ENCODE results near the gene CFAP299. TPM values are rescaled to one million over a fixed set of nuclear protein-coding genes. Genes with fewer than 3 reads are reported as not detected.
A peak's percentile ranks its signal among the peaks of the same experiment; 100 is the strongest.

The CFAP299 gene
- total and polyA plus RNA-seq, 2 experiments from 2014 or later: 0.24 to 1.4 TPM

DNA sequence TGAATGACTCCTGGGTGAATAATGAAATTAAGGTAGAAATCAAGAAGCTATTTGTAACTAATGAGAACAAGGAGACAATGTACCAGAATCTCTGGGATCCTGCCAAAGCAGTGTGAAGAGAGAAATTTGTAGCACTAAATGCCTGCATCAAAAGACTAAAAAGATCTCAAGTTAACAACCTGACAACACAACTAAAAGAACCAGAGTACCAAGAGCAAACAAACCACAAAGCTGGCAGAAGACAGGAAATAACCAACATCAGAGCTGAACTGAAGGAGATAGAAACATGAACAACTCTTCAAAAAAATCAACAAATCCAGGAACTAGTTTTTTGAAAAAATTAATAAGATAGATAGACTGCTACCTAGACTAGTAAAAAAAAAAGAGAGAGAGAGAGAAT, 8.4 kb downstream of the CFAP299 start:
- Histone ChIP-seq H3K4me1 (ENCODE audit: low read depth) (peaks cover 8% of the 10 kb centered on the region), H3K27me3 (no peaks in the 10 kb centered on the region), H3K36me3 (no peaks in the 10 kb centered on the region), H3K4me3 (no peak overlapping the region), H3K9me3 (ENCODE audit: low read depth) (no peaks in the 10 kb centered on the region), H3K27ac (no peak overlapping the region)
- TF ChIP-seq, protein P1, sequence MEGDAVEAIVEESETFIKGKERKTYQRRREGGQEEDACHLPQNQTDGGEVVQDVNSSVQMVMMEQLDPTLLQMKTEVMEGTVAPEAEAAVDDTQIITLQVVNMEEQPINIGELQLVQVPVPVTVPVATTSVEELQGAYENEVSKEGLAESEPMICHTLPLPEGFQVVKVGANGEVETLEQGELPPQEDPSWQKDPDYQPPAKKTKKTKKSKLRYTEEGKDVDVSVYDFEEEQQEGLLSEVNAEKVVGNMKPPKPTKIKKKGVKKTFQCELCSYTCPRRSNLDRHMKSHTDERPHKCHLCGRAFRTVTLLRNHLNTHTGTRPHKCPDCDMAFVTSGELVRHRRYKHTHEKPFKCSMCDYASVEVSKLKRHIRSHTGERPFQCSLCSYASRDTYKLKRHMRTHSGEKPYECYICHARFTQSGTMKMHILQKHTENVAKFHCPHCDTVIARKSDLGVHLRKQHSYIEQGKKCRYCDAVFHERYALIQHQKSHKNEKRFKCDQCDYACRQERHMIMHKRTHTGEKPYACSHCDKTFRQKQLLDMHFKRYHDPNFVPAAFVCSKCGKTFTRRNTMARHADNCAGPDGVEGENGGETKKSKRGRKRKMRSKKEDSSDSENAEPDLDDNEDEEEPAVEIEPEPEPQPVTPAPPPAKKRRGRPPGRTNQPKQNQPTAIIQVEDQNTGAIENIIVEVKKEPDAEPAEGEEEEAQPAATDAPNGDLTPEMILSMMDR (IDR thresholded peaks at IDR 0.05; ENCODE audit: low read depth, low read length): no peak
- no peak for DNase-seq (ENCODE audit: low read depth in 1 of 2, low spot score in 1 of 2)

DNA sequence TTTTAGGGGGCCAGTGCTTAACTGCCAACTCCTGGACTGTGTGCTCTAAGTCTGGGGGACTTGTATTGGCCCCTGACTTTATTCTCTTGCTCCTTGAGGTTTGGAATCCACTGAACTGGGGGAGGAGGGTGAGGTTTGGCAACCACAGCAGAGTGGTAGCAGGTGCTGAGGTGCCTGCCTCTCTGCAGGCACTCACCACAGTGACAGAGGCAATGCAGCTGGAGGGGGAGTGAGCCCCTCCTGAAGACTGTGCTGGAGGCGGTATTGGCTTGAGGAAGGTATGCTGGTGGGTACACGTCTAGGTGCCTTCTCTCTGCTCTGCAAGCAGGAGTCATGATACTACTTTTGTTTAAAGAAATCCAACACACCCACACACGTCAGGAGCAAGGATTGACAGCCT, 24.6 kb downstream of the CFAP299 start:
- no peaks in the 10 kb centered on the region for H3K4me1 ChIP-seq (ENCODE audit: low read depth)
- TF ChIP-seq, protein P1 (IDR thresholded peaks at IDR 0.05; ENCODE audit: low read depth, low read length): no peak
- peaks cover 29% of the 10 kb centered on the region for H3K27me3 ChIP-seq
- no peaks in the 10 kb centered on the region for H3K36me3 ChIP-seq
- DNase-seq (ENCODE audit: low read depth in 1 of 2, low spot score in 1 of 2): no peak
- H3K9me3 ChIP-seq (ENCODE audit: low read depth): no peaks in the 10 kb centered on the region
- no peak overlapping the region for H3K4me3 ChIP-seq
- H3K27ac ChIP-seq: no peak overlapping the region

GRCh38 chr4:80360900-80361299, 25.4 kb downstream of the CFAP299 start:
- no peak overlapping the region for H3K4me3 ChIP-seq
- no peaks in the 10 kb centered on the region for H3K36me3 ChIP-seq
- TF ChIP-seq, protein P1 (IDR thresholded peaks at IDR 0.05; ENCODE audit: low read depth, low read length): no peak
- no peaks in the 10 kb centered on the region for H3K9me3 ChIP-seq (ENCODE audit: low read depth)
- no peak for DNase-seq (ENCODE audit: low read depth in 1 of 2, low spot score in 1 of 2)
- no peaks in the 10 kb centered on the region for H3K4me1 ChIP-seq (ENCODE audit: low read depth)
- peaks cover 29% of the 10 kb centered on the region for H3K27me3 ChIP-seq
- H3K27ac ChIP-seq: no peak overlapping the region

GRCh38 chr4:80361329-80361900, 25.9 kb downstream of the CFAP299 start:
- TF ChIP-seq, protein P1 (IDR thresholded peaks at IDR 0.05; ENCODE audit: low read depth, low read length): peak; percentile 29
- H3K9me3 ChIP-seq (ENCODE audit: low read depth): no peaks in the 10 kb centered on the region
- no peaks in the 10 kb centered on the region for H3K36me3 ChIP-seq
- H3K4me3 ChIP-seq: no peak overlapping the region
- H3K27me3 ChIP-seq: peaks cover 27% of the 10 kb centered on the region
- no peak overlapping the region for H3K27ac ChIP-seq
- no peaks in the 10 kb centered on the region for H3K4me1 ChIP-seq (ENCODE audit: low read depth)
- peak; percentile 17 to 40 for DNase-seq (ENCODE audit: low read depth in 1 of 2, low spot score in 1 of 2)

DNA sequence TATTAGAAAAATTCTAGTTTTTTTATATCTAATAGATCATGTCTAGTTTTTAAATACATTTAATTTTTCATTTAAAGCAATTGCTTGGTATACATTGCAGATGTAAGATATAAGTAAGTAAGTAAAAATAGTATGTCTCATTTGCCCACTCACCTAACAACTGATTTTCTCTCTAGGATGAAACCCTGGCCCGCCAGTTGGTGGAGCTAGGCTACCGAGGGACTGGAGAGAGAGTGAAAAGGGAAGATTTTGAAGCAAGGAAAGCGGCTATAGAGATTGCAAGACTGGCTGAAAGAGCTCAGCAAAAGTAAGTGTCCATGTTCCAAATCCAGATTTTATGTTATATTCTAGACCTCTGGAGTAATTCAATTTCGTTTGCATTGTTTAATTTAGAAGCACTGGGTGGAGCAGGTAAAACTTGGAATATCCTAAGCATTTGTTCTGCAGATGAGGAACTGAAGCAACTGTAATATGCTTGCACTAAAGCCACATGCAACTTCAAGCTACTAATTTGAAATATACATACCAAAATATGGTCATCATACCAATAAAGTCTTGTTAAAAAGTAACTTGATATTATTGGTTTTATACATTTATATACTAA, 27.1 kb downstream of the CFAP299 start:
- peaks cover 16% of the 10 kb centered on the region for H3K27me3 ChIP-seq
- no peak overlapping the region for H3K4me3 ChIP-seq
- H3K9me3 ChIP-seq (ENCODE audit: low read depth): no peaks in the 10 kb centered on the region
- TF ChIP-seq, protein P1 (IDR thresholded peaks at IDR 0.05; ENCODE audit: low read depth, low read length): peak; percentile 75
- peak; percentile 59 to 60 for DNase-seq (ENCODE audit: low read depth in 1 of 2, low spot score in 1 of 2)
- H3K27ac ChIP-seq: no peak overlapping the region
- H3K4me1 ChIP-seq (ENCODE audit: low read depth): no peaks in the 10 kb centered on the region
- H3K36me3 ChIP-seq: no peaks in the 10 kb centered on the region
